A549 (cell line): Measurements from ENCODE around the gene ZBTB48.

Source experiments
- CTCF ChIP-seq: fragments of >200 bp; sonication (Bioruptor Twin); formaldehyde crosslinking; IDR thresholded peaks from 3 replicates; pipeline ENCODE4 v1.5.1; 2016
- MYC ChIP-seq: IDR thresholded peaks from 2 replicates; pipeline ENCODE4 v1.6.1; 2012; ENCODE audit warnings: mild to moderate bottlenecking, inconsistent platforms, low read length, improper control_type of control experiment, borderline replicate concordance
- ZFP36 ChIP-seq: fragments of 450-650 bp; IDR thresholded peaks from 2 replicates; pipeline ENCODE4 v1.6.1; 2014; ENCODE audit warnings: borderline replicate concordance; ENCODE audit not compliant: partially characterized antibody

- TF ChIP-seq MYC (no peak), ZFP36 (no peak), CTCF (no peak)
Observed at GRCh38 chr1:6574818-6575217, 5.0 kb upstream of the ZBTB48 start.
